Anterior cingulate cortex (tissue), 58 donors: ENCODE measurements around the gene NET1.
"Not testable (repeated sequence)": the region's sequence is repeated elsewhere in the genome, so short reads cannot be mapped to it uniquely, and the experiment has no call there.

Experiments
- DNase-seq, 58 donors: peaks; one replicate each; lab custom pipeline; 2025; lab: John Stamatoyannopoulos, UW

Gene NET1, protein sequence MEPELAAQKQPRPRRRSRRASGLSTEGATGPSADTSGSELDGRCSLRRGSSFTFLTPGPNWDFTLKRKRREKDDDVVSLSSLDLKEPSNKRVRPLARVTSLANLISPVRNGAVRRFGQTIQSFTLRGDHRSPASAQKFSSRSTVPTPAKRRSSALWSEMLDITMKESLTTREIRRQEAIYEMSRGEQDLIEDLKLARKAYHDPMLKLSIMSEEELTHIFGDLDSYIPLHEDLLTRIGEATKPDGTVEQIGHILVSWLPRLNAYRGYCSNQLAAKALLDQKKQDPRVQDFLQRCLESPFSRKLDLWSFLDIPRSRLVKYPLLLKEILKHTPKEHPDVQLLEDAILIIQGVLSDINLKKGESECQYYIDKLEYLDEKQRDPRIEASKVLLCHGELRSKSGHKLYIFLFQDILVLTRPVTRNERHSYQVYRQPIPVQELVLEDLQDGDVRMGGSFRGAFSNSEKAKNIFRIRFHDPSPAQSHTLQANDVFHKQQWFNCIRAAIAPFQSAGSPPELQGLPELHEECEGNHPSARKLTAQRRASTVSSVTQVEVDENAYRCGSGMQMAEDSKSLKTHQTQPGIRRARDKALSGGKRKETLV

DNA sequence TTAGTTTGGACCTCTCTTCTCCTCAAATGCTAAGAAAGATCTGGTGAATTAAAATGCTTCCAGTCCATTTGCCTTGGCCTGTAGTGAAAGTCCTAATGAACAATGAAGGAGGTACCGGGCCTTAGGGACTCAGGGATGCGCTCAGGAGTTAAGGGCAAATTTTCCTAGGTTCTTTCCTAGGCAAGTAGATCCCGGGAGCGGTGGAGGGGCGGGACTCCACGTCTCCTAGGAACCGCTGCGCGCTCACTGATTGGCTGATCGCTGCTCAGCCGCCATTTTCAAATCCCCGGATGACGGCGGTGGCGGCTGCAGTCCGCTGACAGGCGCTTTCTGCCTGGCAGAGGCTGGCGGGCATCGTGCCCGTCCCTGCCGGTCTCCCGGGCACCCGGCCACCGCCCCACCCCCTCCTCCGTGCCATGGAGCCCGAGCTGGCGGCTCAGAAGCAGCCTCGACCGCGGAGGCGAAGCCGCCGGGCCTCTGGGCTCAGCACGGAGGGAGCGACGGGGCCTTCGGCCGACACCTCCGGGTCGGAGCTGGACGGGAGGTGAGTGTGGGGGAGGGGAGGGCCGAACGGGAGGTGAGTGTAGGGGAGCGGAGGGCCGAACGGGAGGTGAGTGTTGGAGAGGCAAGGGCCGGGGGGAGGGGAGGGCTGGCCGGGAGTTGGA lies at the start of gene NET1:
Gene NET1 (plus strand): TSS at position 281 of the 665 bp plus-strand sequence. CDS start 136 bp downstream, at position 417.
- peak; percentile 50 to 95 (median 89) for DNase-seq

DNA sequence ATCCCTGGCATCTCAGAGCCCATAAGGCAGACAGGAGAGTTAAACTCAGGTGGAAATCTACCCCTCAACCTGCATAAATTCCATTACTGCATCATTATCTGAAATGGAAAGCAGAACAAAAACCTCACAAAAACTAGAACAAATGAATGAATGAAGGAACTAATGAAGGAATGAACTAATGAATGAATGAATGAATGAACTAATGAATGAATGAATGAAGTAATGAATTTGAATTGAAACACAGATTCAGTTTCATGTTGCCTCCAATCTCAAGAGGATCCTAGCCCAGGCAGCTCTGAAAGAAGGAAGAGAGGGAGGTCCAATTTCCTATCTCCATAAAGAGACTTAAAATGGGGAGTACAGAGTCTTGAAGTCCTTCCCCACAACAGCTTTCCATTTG lies 49.5 kb upstream of the NET1 start:
- no peak for DNase-seq

GRCh38 chr10:5364374-5364773 lies 48.0 kb upstream of the NET1 start:
- no peak for DNase-seq

DNA sequence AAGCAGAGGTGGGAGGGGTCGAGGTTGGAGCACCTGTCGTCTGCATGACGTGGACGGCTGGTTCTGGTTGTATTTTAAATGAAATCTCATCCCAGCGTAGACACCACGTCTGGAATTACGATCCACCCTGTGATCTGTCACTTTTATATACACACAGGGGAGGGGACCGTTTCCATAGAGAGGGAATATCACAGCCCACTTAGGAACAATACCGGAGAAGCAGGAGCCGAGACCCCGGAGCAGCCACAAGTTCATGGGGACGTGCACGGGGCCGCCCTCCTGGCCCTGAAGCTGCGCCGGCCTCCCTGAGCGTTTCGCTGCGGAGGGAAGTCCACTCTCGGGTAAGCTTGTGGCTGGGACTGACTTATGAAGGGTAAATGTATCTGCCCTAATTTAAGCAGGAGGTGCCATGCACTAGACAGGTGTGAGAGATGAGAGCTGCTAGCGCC lies 47.4 kb upstream of the NET1 start, which contains the start of gene UCN3:
Gene UCN3 (plus strand): TSS at position 77 of the 449 bp plus-strand sequence. CDS start 8,755 bp downstream, outside the sequence.
- DNase-seq = no peak

- DNase-seq = no peak
These were observed 46.4 kb upstream of the NET1 start for GRCh38 chr10:5365928-5366327.

- no peak for DNase-seq
These were observed 42.8 kb upstream of the NET1 start for GRCh38 chr10:5369362-5370158.

GRCh38 chr10:5370493-5371352 lies 41.6 kb upstream of the NET1 start:
- no peak for DNase-seq

- DNase-seq = no peak
These were observed 39.0 kb upstream of the NET1 start for GRCh38 chr10:5373307-5373706.

DNA sequence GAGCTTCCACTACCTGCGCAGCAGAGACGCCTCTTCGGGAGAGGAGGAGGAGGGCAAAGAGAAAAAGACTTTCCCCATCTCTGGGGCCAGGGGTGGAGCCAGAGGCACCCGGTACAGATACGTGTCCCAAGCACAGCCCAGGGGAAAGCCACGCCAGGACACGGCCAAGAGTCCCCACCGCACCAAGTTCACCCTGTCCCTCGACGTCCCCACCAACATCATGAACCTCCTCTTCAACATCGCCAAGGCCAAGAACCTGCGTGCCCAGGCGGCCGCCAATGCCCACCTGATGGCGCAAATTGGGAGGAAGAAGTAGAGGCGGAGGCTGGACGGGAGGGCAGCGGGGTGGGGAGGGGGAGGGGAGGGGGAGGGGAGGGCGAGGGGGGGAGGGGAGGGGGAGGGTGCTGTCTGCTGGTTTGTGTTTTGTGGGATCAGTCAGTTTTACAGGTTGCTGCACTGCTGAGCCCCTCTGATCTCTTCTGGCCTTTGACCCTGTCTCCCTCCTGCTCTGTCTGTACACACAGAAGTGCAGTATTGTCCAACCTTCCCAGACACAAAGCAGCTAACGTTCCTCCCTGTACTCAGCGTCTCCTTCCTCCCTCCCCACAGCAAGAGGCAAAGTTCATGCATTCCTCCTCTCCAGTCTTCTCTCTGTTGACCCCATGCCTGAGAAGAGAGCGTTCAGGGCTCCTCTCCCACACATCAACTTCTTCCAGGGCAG lies 38.3 kb upstream of the NET1 start:
- no peak for DNase-seq

- DNase-seq = no peak
These were observed 35.9 kb upstream of the NET1 start for GRCh38 chr10:5376450-5376849.

DNA sequence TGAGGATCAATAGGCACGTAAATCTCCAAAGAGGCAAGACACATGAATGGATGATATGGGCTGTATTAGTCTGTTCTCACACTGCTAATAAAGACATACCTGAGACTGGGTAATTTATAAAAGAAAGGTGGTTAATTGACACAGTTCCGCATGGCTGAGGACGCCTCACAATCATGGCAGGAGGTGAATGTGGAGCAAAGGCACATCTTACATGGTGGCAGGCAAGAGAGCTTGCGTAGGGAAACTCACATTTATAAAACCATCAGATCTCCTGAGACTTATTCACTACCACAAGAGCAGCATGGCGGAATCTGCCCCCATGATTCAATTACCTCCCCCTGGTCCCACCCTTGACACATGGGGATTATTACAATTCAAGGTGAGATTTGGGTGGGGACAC lies 33.2 kb upstream of the NET1 start:
- DNase-seq = not testable (repeated sequence)

DNA sequence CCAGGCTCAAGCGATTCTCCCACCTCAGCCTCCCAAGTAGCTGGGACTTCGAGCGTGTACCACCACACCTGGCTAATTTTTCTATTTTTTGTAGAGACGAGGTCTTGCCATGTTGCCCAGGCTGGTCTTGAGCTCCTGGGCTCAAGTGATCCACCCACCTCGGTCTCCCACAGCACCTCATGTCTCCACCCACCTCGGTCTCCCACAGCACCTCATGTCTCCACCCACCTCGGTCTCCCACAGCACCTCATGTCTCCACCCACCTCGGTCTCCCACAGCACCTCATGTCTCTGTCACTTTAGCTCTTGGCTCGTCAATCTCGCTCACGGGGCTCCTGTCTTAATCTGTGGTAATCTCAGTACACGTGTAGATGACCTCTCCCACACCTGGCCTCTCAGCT lies 32.0 kb upstream of the NET1 start:
- DNase-seq = not testable (repeated sequence)

DNA sequence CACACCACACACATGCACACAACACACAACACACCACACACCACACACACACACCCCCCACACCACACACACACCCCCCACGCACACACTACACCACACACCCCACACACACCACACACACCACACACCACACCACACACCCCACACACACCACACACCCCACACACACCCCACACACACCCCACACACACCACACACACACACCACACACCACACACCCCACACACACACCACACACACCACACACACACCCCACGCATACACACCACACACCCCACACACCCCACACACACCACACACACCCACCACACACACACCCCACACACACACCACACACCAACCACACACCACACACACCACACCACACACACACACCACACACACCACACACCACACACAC lies 31.2 kb upstream of the NET1 start:
- no peak for DNase-seq

- no peak for DNase-seq
These were observed 27.1 kb upstream of the NET1 start for GRCh38 chr10:5385224-5385623.

GRCh38 chr10:5387169-5387568 lies 25.2 kb upstream of the NET1 start:
- DNase-seq = no peak

- DNase-seq = no peak
These were observed 21.7 kb upstream of the NET1 start for GRCh38 chr10:5390607-5391205.

DNA sequence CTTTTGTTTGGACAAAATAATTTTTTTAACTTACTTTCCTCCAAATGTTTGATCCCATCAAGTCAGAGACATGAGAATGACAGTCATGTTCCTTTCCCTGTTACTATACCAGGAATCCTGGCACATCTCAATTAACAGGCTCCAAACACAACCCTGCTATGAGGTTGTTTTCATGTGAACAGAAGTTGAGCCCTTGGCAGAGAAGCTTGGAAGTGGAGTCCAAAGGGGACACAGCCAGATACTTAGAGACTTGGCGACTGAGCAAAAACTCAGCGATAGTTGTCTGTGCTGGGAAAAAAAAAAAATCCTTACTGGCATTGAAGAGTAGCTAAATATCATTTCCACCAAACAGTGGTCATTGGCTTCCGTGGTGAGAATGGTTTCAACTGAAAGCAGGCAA lies 20.6 kb upstream of the NET1 start:
- peak in 5 of 58 donors; percentile 4 to 33 (median 17) for DNase-seq

DNA sequence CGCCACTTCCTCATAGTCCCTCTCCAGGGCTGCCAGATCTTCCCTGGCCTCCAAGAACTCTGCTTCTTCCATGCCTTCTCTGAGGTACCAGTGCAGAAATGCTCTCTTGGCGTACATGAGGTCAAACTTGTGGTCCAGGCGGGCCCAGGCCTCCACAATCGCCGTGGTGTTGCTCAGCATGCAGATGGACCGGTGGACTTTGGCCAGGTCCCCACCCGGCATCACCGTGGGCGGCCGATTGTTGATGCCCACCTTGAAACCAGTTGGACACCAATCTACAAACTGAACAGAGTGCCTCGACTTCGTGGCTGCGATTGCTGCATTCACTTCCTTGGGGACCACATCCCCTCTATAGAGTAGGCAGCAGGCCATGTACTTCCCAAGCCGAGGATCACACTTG lies 18.8 kb upstream of the NET1 start:
- DNase-seq = no peak
